H9 (cell line): Measurements from ENCODE around the gene THEMIS. TPM values are rescaled to one million over a fixed set of nuclear protein-coding genes. Genes with fewer than 3 reads are reported as not detected.

Experiments
- DNase-seq: peaks from one replicate; pipeline ENCODE4 v3.0.0-alpha.2; 2017
- H2AFZ ChIP-seq: one replicate; pipeline ENCODE4 v1.6.1; 2013; ENCODE audit warnings: mild to moderate bottlenecking, low read length, control low read depth, moderate library complexity
- H2AK5ac ChIP-seq: 2 replicates; pipeline ENCODE4 v1.6.1; 2013; ENCODE audit warnings: low read length, control low read depth, mixed read lengths; ENCODE audit not compliant: insufficient read length
- H2BK120ac ChIP-seq: one replicate; pipeline ENCODE4 v1.6.1; 2013; ENCODE audit warnings: low read depth, mild to moderate bottlenecking, low read length, control low read depth, inconsistent platforms; ENCODE audit not compliant: poor library complexity, severe bottlenecking
- H2BK12ac ChIP-seq: 2 replicates; pipeline ENCODE4 v1.6.1; 2013; ENCODE audit warnings: low read length, control low read depth, mixed read lengths, low read depth; ENCODE audit not compliant: insufficient read length
- H2BK15ac ChIP-seq: 2 replicates; pipeline ENCODE4 v1.6.1; 2013; ENCODE audit warnings: low read depth, low read length, control low read depth
- H2BK20ac ChIP-seq: one replicate; pipeline ENCODE4 v1.6.1; 2013; ENCODE audit warnings: low read depth, mild to moderate bottlenecking, low read length, control low read depth, inconsistent platforms; ENCODE audit not compliant: poor library complexity, severe bottlenecking
- H2BK5ac ChIP-seq: 2 replicates; pipeline ENCODE4 v1.6.1; 2013; ENCODE audit warnings: low read length, control low read depth, mixed read lengths; ENCODE audit not compliant: insufficient read length
- H3K14ac ChIP-seq: 2 replicates; pipeline ENCODE4 v1.6.1; 2013; ENCODE audit warnings: low read length, control low read depth; ENCODE audit not compliant: insufficient read depth
- H3K18ac ChIP-seq: 2 replicates; pipeline ENCODE4 v1.6.1; 2013; ENCODE audit warnings: low read depth, mild to moderate bottlenecking, mixed read lengths, low read length, control low read depth; ENCODE audit not compliant: insufficient read length
- H3K23ac ChIP-seq: 2 replicates; pipeline ENCODE4 v1.6.1; 2013; ENCODE audit warnings: low read length, control low read depth, mixed read lengths, low read depth; ENCODE audit not compliant: insufficient read length
- H3K23me2 ChIP-seq: 2 replicates; pipeline ENCODE4 v1.6.1; 2013; ENCODE audit warnings: low read depth, mild to moderate bottlenecking, mixed read lengths, low read length, control low read depth; ENCODE audit not compliant: insufficient read length, poor library complexity, severe bottlenecking
- H3K27ac ChIP-seq: 2 replicates; pipeline ENCODE4 v1.5.1; 2013; ENCODE audit warnings: low read length, control low read depth, mixed read lengths, low read depth; ENCODE audit not compliant: insufficient read length
- H3K27me3 ChIP-seq: 2 replicates; pipeline ENCODE4 v1.6.1; 2013; ENCODE audit warnings: low read length, control low read depth, inconsistent platforms; ENCODE audit not compliant: insufficient read depth
- H3K4ac ChIP-seq: 2 replicates; pipeline ENCODE4 v1.6.1; 2013; ENCODE audit warnings: low read depth, mild to moderate bottlenecking, control low read depth, inconsistent platforms, low read length, moderate library complexity
- H3K4me1 ChIP-seq: 2 replicates; pipeline ENCODE4 v1.6.1; 2013; ENCODE audit warnings: low read length, control low read depth, inconsistent platforms; ENCODE audit not compliant: insufficient read depth
- H3K4me2 ChIP-seq: 2 replicates; pipeline ENCODE4 v1.6.1; 2013; ENCODE audit warnings: low read length, control low read depth, mixed read lengths; ENCODE audit not compliant: insufficient read length, insufficient read depth
- H3K56ac ChIP-seq: 2 replicates; pipeline ENCODE4 v1.6.1; 2013; ENCODE audit warnings: low read depth, mild to moderate bottlenecking, mixed read lengths, low read length, control low read depth; ENCODE audit not compliant: insufficient read length
- H3K79me1 ChIP-seq: 2 replicates; pipeline ENCODE4 v1.6.1; 2013; ENCODE audit warnings: low read depth, mild to moderate bottlenecking, moderate library complexity, low read length, control low read depth, inconsistent platforms; ENCODE audit not compliant: insufficient read depth, poor library complexity, severe bottlenecking
- H3K79me2 ChIP-seq: 2 replicates; pipeline ENCODE4 v1.6.1; 2013; ENCODE audit warnings: low read length, control low read depth, inconsistent platforms; ENCODE audit not compliant: insufficient read depth
- H3K9ac ChIP-seq: 2 replicates; pipeline ENCODE4 v1.6.1; 2013; ENCODE audit warnings: low read length, control low read depth, mixed read lengths; ENCODE audit not compliant: insufficient read length; ENCODE audit errors: extremely low read depth
- H3K9me3 ChIP-seq: one replicate; pipeline ENCODE4 v1.6.1; 2013; ENCODE audit warnings: low read depth, low read length, inconsistent platforms; ENCODE audit not compliant: control insufficient read depth
- H3T11ph ChIP-seq: one replicate; pipeline ENCODE4 v1.6.1; 2013; ENCODE audit warnings: mild to moderate bottlenecking, low read length, control low read depth, inconsistent platforms
- H4K20me1 ChIP-seq: one replicate; pipeline ENCODE4 v1.6.1; 2013; ENCODE audit not compliant: control insufficient read depth, insufficient read length, insufficient read depth
- H4K5ac ChIP-seq: 2 replicates; pipeline ENCODE4 v1.6.1; 2013; ENCODE audit warnings: low read depth, mild to moderate bottlenecking, mixed read lengths, low read length, control low read depth; ENCODE audit not compliant: insufficient read length
- H4K8ac ChIP-seq: replicated peaks from 2 replicates; pipeline ENCODE4 v1.6.1; 2013; ENCODE audit warnings: low read length, control low read depth, mixed read lengths, low read depth; ENCODE audit not compliant: insufficient read length
- H4K91ac ChIP-seq: 2 replicates; pipeline ENCODE4 v1.6.1; 2013; ENCODE audit warnings: low read depth, mild to moderate bottlenecking, moderate library complexity, mixed read lengths, low read length, control low read depth; ENCODE audit not compliant: insufficient read length
- H3K27ac Mint-ChIP-seq, 3 experiments: 2 replicates in 2 of 3; 3 replicates in 1 of 3; pipeline ENCODE4 v1.8.0; 2020 to 2021; ENCODE audit warnings: mixed read lengths in 3 of 3, mild to moderate bottlenecking in 1 of 3, moderate library complexity in 1 of 3
- H3K27me3 Mint-ChIP-seq: 2 replicates; pipeline ENCODE4 v1.8.0; 2021; ENCODE audit warnings: low read depth, mild to moderate bottlenecking, moderate library complexity, mixed read lengths
- H3K36me3 Mint-ChIP-seq, 3 experiments: 2 replicates in 2 of 3; 3 replicates in 1 of 3; pipeline ENCODE4 v1.8.0; 2020 to 2021; ENCODE audit warnings: low read depth in 3 of 3, mixed read lengths in 3 of 3; ENCODE audit not compliant: insufficient read depth in 1 of 3
- H3K4me1 Mint-ChIP-seq, 2 experiments: 2 replicates each; pipeline ENCODE4 v1.8.0; 2020; ENCODE audit warnings: mixed read lengths in 2 of 2
- H3K4me3 Mint-ChIP-seq, 2 experiments: 2 replicates in 1 of 2; 3 replicates in 1 of 2; pipeline ENCODE4 v1.8.0; 2020 to 2021; ENCODE audit warnings: mild to moderate bottlenecking in 2 of 2, mixed read lengths in 2 of 2, moderate library complexity in 1 of 2
- H3K9me3 Mint-ChIP-seq, 2 experiments: 2 replicates in 1 of 2; 3 replicates in 1 of 2; pipeline ENCODE4 v1.8.0; 2020; ENCODE audit warnings: mild to moderate bottlenecking in 2 of 2, mixed read lengths in 2 of 2, moderate library complexity in 1 of 2
- WGBS: extraction: QIAGEN DNeasy Blood & Tissue Kit; methylation state at CpG from one replicate; pipeline ENCODE4 v1.1.7; 2013; ENCODE audit warnings: missing lambda C conversion rate, low lambda C conversion rate, mixed read lengths; ENCODE audit not compliant: insufficient read length; ENCODE audit errors: extremely low coverage; 5-methylcytosine and 5-hydroxymethylcytosine counted together
- total RNA-seq: library from RNA; stranded (reverse); gene quantifications from 2 replicates; pipeline ENCODE4 v1.2.1, GENCODE V29; 2021
- TF ChIP-seq, protein P1 (sequence below): fragments of 200-600 bp; sonication (generic); conservative IDR thresholded peaks from 3 replicates; pipeline ENCODE4 v1.8.0; 2021; ENCODE audit warnings: antibody characterized with exemption, mild to moderate bottlenecking

The THEMIS gene
- total RNA-seq, 1 experiment from 2014 or later = not detected

DNA sequence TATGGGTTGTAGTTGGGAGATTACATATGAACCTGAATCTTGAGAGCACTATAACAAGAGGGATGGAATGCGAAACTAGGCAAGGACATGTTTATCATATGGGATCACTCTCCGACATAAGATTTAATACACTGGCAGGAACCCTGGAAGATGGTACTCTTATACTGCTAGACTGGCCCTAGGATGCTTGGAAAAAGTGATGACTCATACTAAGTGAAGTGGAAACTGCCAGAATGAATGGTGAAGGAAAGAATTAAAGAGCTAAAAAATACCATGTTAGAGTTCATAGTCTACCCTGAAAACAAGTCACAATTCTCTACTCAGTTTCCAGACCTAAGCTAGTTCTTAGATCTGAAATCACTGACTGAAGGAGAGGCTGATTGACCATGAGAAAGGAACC lies 45.5 kb upstream of the THEMIS start:
- H3K4me2 ChIP-seq = no peak overlapping the region
- H2BK15ac ChIP-seq = no peak overlapping the region
- no peak overlapping the region for H3T11ph ChIP-seq
- H2AK5ac ChIP-seq = no peak overlapping the region
- H3K23me2 ChIP-seq = no peaks in the 10 kb centered on the region
- H4K5ac ChIP-seq = no peak overlapping the region
- Mint-ChIP-seq H3K27me3 (no peaks in the 10 kb centered on the region), H3K36me3 (no peaks in the 10 kb centered on the region), H3K4me3 (no peak overlapping the region), H3K27ac (no peak overlapping the region), H3K4me1 (0 out of 4 replicates have a peak, but pooled peaks cover 0 to 4% of the 10 kb centered on the region in 2 experiments), H3K9me3 (no peaks in the 10 kb centered on the region)
- no peak overlapping the region for H2BK120ac ChIP-seq
- no peak overlapping the region for H4K91ac ChIP-seq
- DNase-seq = no peak
- no peak overlapping the region for H3K27ac ChIP-seq
- H3K4ac ChIP-seq = no peak overlapping the region
- no peak overlapping the region for H4K8ac ChIP-seq
- H3K4me1 ChIP-seq = no peaks in the 10 kb centered on the region
- no peak overlapping the region for H2AFZ ChIP-seq
- no peaks in the 10 kb centered on the region for H3K9me3 ChIP-seq
- no peaks in the 10 kb centered on the region for H3K79me1 ChIP-seq
- no peak overlapping the region for H3K18ac ChIP-seq
- TF ChIP-seq, protein P1, sequence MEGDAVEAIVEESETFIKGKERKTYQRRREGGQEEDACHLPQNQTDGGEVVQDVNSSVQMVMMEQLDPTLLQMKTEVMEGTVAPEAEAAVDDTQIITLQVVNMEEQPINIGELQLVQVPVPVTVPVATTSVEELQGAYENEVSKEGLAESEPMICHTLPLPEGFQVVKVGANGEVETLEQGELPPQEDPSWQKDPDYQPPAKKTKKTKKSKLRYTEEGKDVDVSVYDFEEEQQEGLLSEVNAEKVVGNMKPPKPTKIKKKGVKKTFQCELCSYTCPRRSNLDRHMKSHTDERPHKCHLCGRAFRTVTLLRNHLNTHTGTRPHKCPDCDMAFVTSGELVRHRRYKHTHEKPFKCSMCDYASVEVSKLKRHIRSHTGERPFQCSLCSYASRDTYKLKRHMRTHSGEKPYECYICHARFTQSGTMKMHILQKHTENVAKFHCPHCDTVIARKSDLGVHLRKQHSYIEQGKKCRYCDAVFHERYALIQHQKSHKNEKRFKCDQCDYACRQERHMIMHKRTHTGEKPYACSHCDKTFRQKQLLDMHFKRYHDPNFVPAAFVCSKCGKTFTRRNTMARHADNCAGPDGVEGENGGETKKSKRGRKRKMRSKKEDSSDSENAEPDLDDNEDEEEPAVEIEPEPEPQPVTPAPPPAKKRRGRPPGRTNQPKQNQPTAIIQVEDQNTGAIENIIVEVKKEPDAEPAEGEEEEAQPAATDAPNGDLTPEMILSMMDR = no peak
- H3K14ac ChIP-seq = no peak overlapping the region
- no peak overlapping the region for H3K9ac ChIP-seq
- no CpG with 5 or more reads among the region's 2 CpGs for WGBS
- no peak overlapping the region for H3K23ac ChIP-seq
- H4K20me1 ChIP-seq = no peaks in the 10 kb centered on the region
- H2BK12ac ChIP-seq = no peak overlapping the region
- no peaks in the 10 kb centered on the region for H3K79me2 ChIP-seq
- no peak overlapping the region for H2BK20ac ChIP-seq
- no peak overlapping the region for H2BK5ac ChIP-seq
- H3K56ac ChIP-seq = no peak overlapping the region
- H3K27me3 ChIP-seq = no peaks in the 10 kb centered on the region
